GM12878 (cell line): ENCODE data around the gene TMEM232. TPM values are rescaled to one million over a fixed set of nuclear protein-coding genes. Genes with fewer than 3 reads are reported as not detected.
A peak's percentile ranks its signal among the peaks of the same experiment; 100 is the strongest.

ENCODE experiments used
- ATAC-seq: fragments of 200-7000 bp; cut with Tn5 transposase; 3 replicates; pipeline ENCODE4 v1.9.1; 2020; ENCODE audit warnings: mild to moderate bottlenecking, moderate library complexity
- Bru-seq: library from RNA; stranded (reverse); fragments of 400-500 nt; gene quantifications from one replicate; lab custom pipeline; 2021; lab: Mats Ljungman, UMichigan
- BruChase-seq, 2 experiments: library from RNA; stranded (reverse); fragments of 400-500 nt; gene quantifications; one replicate each; lab custom pipeline; 2021; lab: Mats Ljungman, UMichigan
- BruUV-seq: library from RNA; stranded (reverse); fragments of 400-500 nt; replicated peaks from 2 replicates; lab custom pipeline; 2021; lab: Mats Ljungman, UMichigan
- CTCF ChIA-PET: fragments of 300-600 bp; sonication (Branson Sonifier 250); formaldehyde crosslinking; extraction: SDS; loops from one replicate; lab custom pipeline; 2021; ENCODE audit warnings: inconsistent platforms; lab: Yijun Ruan, JAX
- POLR2A ChIA-PET: fragments of 350-600 bp; formaldehyde crosslinking; extraction: SDS; loops from one replicate; lab custom pipeline; 2021; ENCODE audit warnings: inconsistent platforms; lab: Charles Lee
- RAD21 ChIA-PET: fragments of 300-600 bp; sonication (Branson Sonifier 250); formaldehyde crosslinking; loops from one replicate; lab custom pipeline; 2023; ENCODE audit warnings: antibody characterized with exemption; ENCODE audit not compliant: unreplicated experiment; lab: Charles Lee
- SMC1A ChIA-PET: fragments of 300-600 bp; sonication (Branson Sonifier 250); formaldehyde crosslinking; loops from one replicate; lab custom pipeline; 2023; ENCODE audit not compliant: unreplicated experiment, uncharacterized antibody; lab: Charles Lee
- DNase-seq: peaks from one replicate; pipeline ENCODE4 v3.0.0-alpha.2; 2011; ENCODE audit warnings: low read depth, low spot score
- FAIRE-seq: peaks from 3 replicates; lab custom pipeline; 2011; peaks lifted over from hg19 to GRCh38; lab: Jason Lieb, UNC
- H2AFZ ChIP-seq: 2 replicates; pipeline ENCODE4 v1.6.0; 2011; ENCODE audit warnings: low read depth, low read length, control low read depth; ENCODE audit not compliant: control insufficient read depth
- H3K27ac ChIP-seq: 2 replicates; pipeline ENCODE4 v1.5.1; 2011; ENCODE audit warnings: control low read depth; ENCODE audit not compliant: control insufficient read depth, insufficient read depth
- H3K27me3 ChIP-seq, 2 experiments: replicated peaks in 1 of 2; 2 replicates each; pipeline versions ENCODE4 v1.6.0 to v1.6.1; 2011; ENCODE audit warnings: low read length in 1 of 2; ENCODE audit not compliant: control insufficient read depth in 2 of 2, insufficient read depth in 2 of 2
- H3K36me3 ChIP-seq, 2 experiments: 2 replicates each; pipeline ENCODE4 v1.5.1; 2011; ENCODE audit warnings: low read length in 1 of 2; ENCODE audit not compliant: control insufficient read depth in 2 of 2, insufficient read depth in 2 of 2
- H3K4me1 ChIP-seq: 2 replicates; pipeline ENCODE4 v1.6.1; 2011; ENCODE audit warnings: mild to moderate bottlenecking, low read length, moderate library complexity, mixed read lengths; ENCODE audit not compliant: control insufficient read depth, insufficient read depth
- H3K4me2 ChIP-seq: 2 replicates; pipeline ENCODE4 v1.6.0; 2011; ENCODE audit warnings: control low read depth; ENCODE audit not compliant: control insufficient read depth, insufficient read depth
- H3K4me3 ChIP-seq: fragments of 200-600 bp; sonication (generic); 2 replicates; pipeline ENCODE4 v1.5.1; 2016
- H3K79me2 ChIP-seq: 2 replicates; pipeline ENCODE4 v1.6.0; 2011; ENCODE audit warnings: low read length; ENCODE audit not compliant: control insufficient read depth, insufficient read depth
- H3K9ac ChIP-seq: 2 replicates; pipeline ENCODE4 v1.8.0; 2011; ENCODE audit warnings: low read length, control low read depth, mixed read lengths; ENCODE audit not compliant: control insufficient read depth, insufficient read depth
- H3K9me3 ChIP-seq: replicated peaks from 3 replicates; pipeline ENCODE4 v1.5.1; 2011; ENCODE audit warnings: mild to moderate bottlenecking, low read length; ENCODE audit not compliant: control insufficient read depth, insufficient read depth
- H4K20me1 ChIP-seq: 2 replicates; pipeline ENCODE4 v1.6.0; 2011; ENCODE audit not compliant: control insufficient read depth, insufficient read depth
- BCL11A ChIP-seq: IDR thresholded peaks from 2 replicates; pipeline ENCODE4 v1.6.1; 2011; ENCODE audit warnings: low read depth, low read length
- BHLHE40 ChIP-seq, 2 experiments: fragments of 450-650 bp in 1 of 2; IDR thresholded peaks; 2 replicates each; pipeline ENCODE4 v1.6.1; 2011 to 2017; ENCODE audit warnings: low read depth in 2 of 2, borderline replicate concordance in 1 of 2, improper control_type of control experiment in 1 of 2, low read length in 1 of 2, mild to moderate bottlenecking in 1 of 2
- CREB1 ChIP-seq: IDR thresholded peaks from 2 replicates; pipeline ENCODE4 v1.6.1; 2012; ENCODE audit warnings: low read depth, mild to moderate bottlenecking, inconsistent platforms
- CREM ChIP-seq: IDR thresholded peaks from 2 replicates; pipeline ENCODE4 v1.6.1; 2014; ENCODE audit warnings: antibody characterized with exemption, low read depth
- CTCF ChIP-seq, 3 experiments: IDR thresholded peaks in 2 of 3; conservative IDR thresholded peaks in 1 of 3; 2 replicates each; pipeline ENCODE4 v1.5.1; 2011; ENCODE audit warnings: low read depth in 3 of 3, low read length in 3 of 3, mild to moderate bottlenecking in 3 of 3, control low read depth in 2 of 3, moderate library complexity in 2 of 3, inconsistent platforms in 1 of 3, mixed read lengths in 1 of 3; ENCODE audit not compliant: control insufficient read depth in 2 of 3, insufficient read depth in 1 of 3; ENCODE audit errors: extremely low read depth in 1 of 3
- FOS ChIP-seq: IDR thresholded peaks from 3 replicates; pipeline ENCODE4 v1.6.1; 2011; ENCODE audit warnings: borderline replicate concordance; ENCODE audit not compliant: insufficient read length; ENCODE audit errors: extremely low read depth
- HDAC2 ChIP-seq: fragments of 200-600 bp; sonication (generic); IDR thresholded peaks from 2 replicates; pipeline ENCODE4 v1.6.1; 2017
- IKZF1 ChIP-seq: fragments of 450-650 bp; conservative IDR thresholded peaks from 2 replicates; pipeline ENCODE4 v1.6.1; 2017; ENCODE audit warnings: antibody characterized with exemption, mild to moderate bottlenecking
- NFYB ChIP-seq: IDR thresholded peaks from 2 replicates; pipeline ENCODE4 v1.6.1; 2011; ENCODE audit warnings: low read depth, mild to moderate bottlenecking, low read length, improper control_type of control experiment, moderate library complexity; ENCODE audit not compliant: insufficient read depth
- RAD51 ChIP-seq: fragments of 450-650 bp; IDR thresholded peaks from 2 replicates; pipeline ENCODE4 v1.6.1; 2016; ENCODE audit warnings: moderate library complexity, mild to moderate bottlenecking, inconsistent platforms
- RFX5 ChIP-seq: IDR thresholded peaks from 2 replicates; pipeline ENCODE4 v1.6.1; 2011; ENCODE audit warnings: low read depth, low read length, improper control_type of control experiment
- USF1 ChIP-seq: IDR thresholded peaks from 2 replicates; pipeline ENCODE4 v1.6.1; 2011; ENCODE audit warnings: borderline replicate concordance, low read depth, mild to moderate bottlenecking, moderate library complexity, mixed read lengths, low read length; ENCODE audit not compliant: insufficient read depth; ENCODE audit errors: extremely low read length
- USF2 ChIP-seq: IDR thresholded peaks from 2 replicates; pipeline ENCODE4 v1.6.1; 2011; ENCODE audit warnings: low read depth, low read length, improper control_type of control experiment, borderline replicate concordance
- WGBS: methylation state at CpG from one replicate; pipeline ENCODE4 v1.1.6; 2016; ENCODE audit warnings: low lambda C conversion rate; ENCODE audit not compliant: insufficient replicate concordance, insufficient coverage; ENCODE audit errors: missing lambda C conversion rate; 5-methylcytosine and 5-hydroxymethylcytosine counted together
- in situ Hi-C: fragments of 300-500 bp; cut with MboI; formaldehyde crosslinking; loops from 9 replicates; pipeline ENCODE4 v1.14.3; 2018; ENCODE audit warnings: mixed read lengths
- intact Hi-C: fragments of 100-400 bp; cut with micrococcal nuclease; formaldehyde crosslinking; loops from one replicate; pipeline ENCODE4 v1.14.2; 2022; ENCODE audit not compliant: unreplicated experiment
- long read RNA-seq, 2 experiments: library from polyadenylated mRNA; unstranded; transcript quantifications; one replicate each; pipeline ENCODE4 v2.0.0, GENCODE V29; 2019 to 2020
- polyA minus RNA-seq, 3 experiments: library from RNA; depleted of rRNA, polyadenylated mRNA; stranded (reverse); fragments of >200 nt; gene quantifications; 2 replicates each; pipeline ENCODE4 v1.2.3, GENCODE V29; 2011
- polyA plus RNA-seq, 11 experiments: library from polyadenylated mRNA; depleted of rRNA in 4 of 11; unstranded in 6 of 11; stranded (reverse) in 5 of 11; fragments of >200 nt; fragmentation: Nextera tagmentation in 4 of 11; fragmentation: Illumina TruSeq in 1 of 11; extraction: Ambion mirVana in 4 of 11; extraction: Trizol in 1 of 11; gene quantifications; 1 replicate in 1 of 11; 2 replicates in 10 of 11; pipeline versions ENCODE4 v1.2.1 to v1.2.3, GENCODE V29; 2011 to 2016; ENCODE audit warnings: inconsistent platforms in 2 of 11, missing spikeins in 2 of 11, low read depth in 1 of 11
- total RNA-seq, 4 experiments: library from RNA; depleted of rRNA in 3 of 4; stranded (reverse); fragments of >200 nt in 3 of 4; fragmentation: Illumina TruSeq in 1 of 4; extraction: Trizol in 1 of 4; gene quantifications; 2 replicates each; pipeline versions ENCODE4 v1.2.1 to v1.2.3, GENCODE V29; 2013 to 2021

TMEM232 gene
- 13.8 and 16.4 TPM in 2 replicates for total RNA-seq (2013; cell fraction: nucleolus; rRNA removed)
- total RNA-seq (2014; rRNA removed) = 1.2 and 2.3 TPM in 2 replicates
- total RNA-seq (2014; rRNA removed; fragmentation: Illumina TruSeq; extraction: Trizol) = 0.85 and 1.1 TPM in 2 replicates
- total RNA-seq (2021) = 0.95 and 2.0 TPM in 2 replicates
- polyA plus RNA-seq (2011; ENCODE audit: low read depth) = 0.42 TPM
- polyA plus RNA-seq (2011; rRNA removed) = 0.87 and 2.3 TPM in 2 replicates
- polyA plus RNA-seq (2011; cell fraction: cytosol; rRNA removed) = 0.59 and 0.78 TPM in 2 replicates
- 1.4 and 1.8 TPM in 2 replicates for polyA plus RNA-seq (2011; cell fraction: nucleus; rRNA removed)
- polyA plus RNA-seq (2012) = 0.66 and 1.1 TPM in 2 replicates
- polyA plus RNA-seq (2014; fragmentation: Illumina TruSeq; extraction: Trizol) = 0.97 and 1.3 TPM in 2 replicates
- 1 to 10 TPM in 1 of 2 experiments, under 1 TPM in 1; 0.29 to 1.1 TPM for polyA plus RNA-seq (2014; fragmentation: Nextera tagmentation; extraction: Ambion mirVana)
- polyA plus RNA-seq (2014; rRNA removed) = 0.59 and 0.90 TPM in 2 replicates
- polyA plus RNA-seq (2016; fragmentation: Nextera tagmentation; extraction: Ambion mirVana) = 1 to 10 TPM in 1 of 2 experiments, under 1 TPM in 1; 0.69 to 1.2 TPM
- 2.0 and 2.3 TPM in 2 replicates for polyA minus RNA-seq (2011; rRNA and poly(A)+ RNA removed)
- 1.2 TPM in 1 of 2 replicates, not detected in the other for polyA minus RNA-seq (2011; cell fraction: cytosol; rRNA and poly(A)+ RNA removed)
- polyA minus RNA-seq (2011; cell fraction: nucleus; rRNA and poly(A)+ RNA removed) = 5.7 and 7.3 TPM in 2 replicates
- percentile 35 among the genes with signal in this experiment for Bru-seq, nascent RNA
- percentile 37 among the genes with signal in this experiment for BruChase-seq, experiment 1, labeled RNA remaining after a 6-hour chase
- percentile 41 among the genes with signal in this experiment for BruChase-seq, experiment 2, labeled RNA remaining after a 2-hour chase
- long read RNA-seq, experiment 1 = 0 reads
- long read RNA-seq, experiment 2, partial matches to known transcripts = 0 of 4 reads
- long read RNA-seq, experiment 2, other reads (novel, unspliced or antisense) = 3 of 4 reads

- in situ Hi-C loops (loop anchor here (25.0 kb wide), 2 partner anchors 511 to 786 kb away; partner anchors contain the start of gene STARD4), intact Hi-C loops (no loop called here)
- H4K20me1 ChIP-seq = no peaks in the 10 kb centered on the region
- H3K4me1 ChIP-seq = no peaks in the 10 kb centered on the region
- peak within 1 kb of the TSS; percentile 60 for H3K4me3 ChIP-seq
- no peak within 1 kb of the TSS for H3K27ac ChIP-seq
- peak; percentile 99 for ATAC-seq
- peak within 1 kb of the TSS; percentile 92 for H2AFZ ChIP-seq
- H3K4me2 ChIP-seq = peak within 1 kb of the TSS; percentile 69
- peak; percentile 87 for FAIRE-seq
- no peaks in the 10 kb centered on the region for H3K27me3 ChIP-seq
- no peaks in the 10 kb centered on the region for H3K79me2 ChIP-seq
- H3K9me3 ChIP-seq = no peaks in the 10 kb centered on the region
- no TSS peak for BruUV-seq
- WGBS = 15% methylated on average over 14 of the region's 17 CpGs
- H3K9ac ChIP-seq = no peak within 1 kb of the TSS
- ChIA-PET CTCF (interaction anchor here (0.6 to 1.5 kb wide), 4 partner anchors 9 to 1827 kb away, joined by 3 to 8 read pairs (median 3); no protein-coding TSS in a partner anchor), POLR2A (interaction anchor here (0.5 kb wide), 1 partner anchor 182 kb away, joined by 3 read pairs; no protein-coding TSS in a partner anchor), RAD21 (no interaction called here), SMC1A (interaction anchor here (1.0 to 1.2 kb wide), 4 partner anchors 10 to 30 kb away, joined by 3 to 6 read pairs (median 4); partner anchors contain the start of gene SLC25A46)
- peak; percentile 21 for DNase-seq
- no peaks in the 10 kb centered on the region for H3K36me3 ChIP-seq
- no peak for TF ChIP-seq IKZF1
- TF ChIP-seq BCL11A = no peak
- TF ChIP-seq CTCF (IDR thresholded peaks at IDR 0.05 in 2 of 3, conservative IDR thresholded peaks at IDR 0.05 in 1 of 3; ENCODE audit: control insufficient read depth in 2 of 3, extremely low read depth in 1 of 3, insufficient read depth in 1 of 3, low read depth in 3 of 3, low read length in 3 of 3) = no peak
- TF ChIP-seq BHLHE40 (IDR thresholded peaks at IDR 0.05; ENCODE audit: borderline replicate concordance in 1 of 2, low read depth in 2 of 2, low read length in 1 of 2) = peak in 1 of 2 experiments; percentile 21; a peak in 1 of 4 replicates
- peak; percentile 40 for TF ChIP-seq USF2
- TF ChIP-seq NFYB = peak; percentile 65; the same call in 1 of the 2 replicates
- TF ChIP-seq CREM = peak; percentile 91
- peak; percentile 12 for TF ChIP-seq FOS
- TF ChIP-seq RFX5 = no peak
- TF ChIP-seq HDAC2 = no peak
- peak; percentile 28; the same call in 1 of the 2 replicates for TF ChIP-seq RAD51
- TF ChIP-seq CREB1 = peak; percentile 89
- peak; percentile 82 for TF ChIP-seq USF1
Observed at GRCh38 chr5:110726249-110727024, at the start of gene TMEM232. Gene TMEM232, minus strand, starts transcription at chr5:110726671. Its CDS starts 59,319 bp downstream, at chr5:110667352.
